ENCODE measurements around the gene SYT13.

SYT13 gene

DNA sequence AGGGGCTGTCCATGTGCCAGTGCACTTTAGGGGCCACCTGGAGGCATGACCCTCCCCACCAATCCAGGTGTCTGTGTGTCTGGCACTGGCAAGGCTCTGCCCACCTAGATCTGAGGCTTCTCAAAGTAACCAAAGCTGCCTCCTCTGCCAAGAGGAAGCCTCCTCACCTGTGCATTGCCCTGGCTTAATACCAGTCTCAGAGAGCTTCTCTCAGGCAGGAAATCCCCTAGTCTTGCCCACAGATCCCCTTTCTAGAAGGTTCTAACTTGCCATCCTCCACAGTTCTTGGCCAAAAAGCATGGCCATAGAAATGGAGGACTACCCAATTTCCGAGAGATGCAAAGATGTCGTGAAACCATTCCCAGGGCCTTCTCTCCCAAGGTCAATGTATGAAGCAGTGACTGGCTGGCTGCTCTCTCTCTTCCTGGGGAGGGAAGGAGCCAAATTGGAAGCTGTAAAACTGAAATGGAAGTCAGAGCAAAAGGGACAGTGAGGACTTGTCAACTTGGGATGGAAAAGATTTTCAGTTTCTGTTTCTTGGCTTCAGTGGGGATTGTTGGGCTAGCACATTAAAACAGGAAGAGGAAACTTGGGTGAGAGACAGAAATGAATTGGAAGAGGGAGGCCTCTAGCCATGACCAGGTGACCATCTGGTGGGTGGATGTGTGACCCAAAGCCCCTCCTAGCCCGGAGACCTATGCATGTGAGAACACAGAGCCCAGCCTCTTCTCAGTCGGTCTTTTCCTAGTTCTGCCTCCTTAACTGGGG is 70.9 kb downstream of the SYT13 start:
- Histone ChIP-seq H3K27me3 (ENCODE audit: insufficient read depth, poor library complexity, severe bottlenecking) (no peaks in the 10 kb centered on the region), H3K36me3 (ENCODE audit: low read depth) (no peaks in the 10 kb centered on the region), H3K27ac (ENCODE audit: poor library complexity, severe bottlenecking) (no peak overlapping the region), H3K9me3 (ENCODE audit: severe bottlenecking) (no peaks in the 10 kb centered on the region), H3K4me1 (ENCODE audit: insufficient read depth, poor library complexity, severe bottlenecking) (no peaks in the 10 kb centered on the region), H3K4me3 (ENCODE audit: severe bottlenecking) (no peak overlapping the region)
- DNase-seq (ENCODE audit: low spot score) (no peak), ATAC-seq (ENCODE audit: low read depth) (no peak)
- TF ChIP-seq, protein P1, sequence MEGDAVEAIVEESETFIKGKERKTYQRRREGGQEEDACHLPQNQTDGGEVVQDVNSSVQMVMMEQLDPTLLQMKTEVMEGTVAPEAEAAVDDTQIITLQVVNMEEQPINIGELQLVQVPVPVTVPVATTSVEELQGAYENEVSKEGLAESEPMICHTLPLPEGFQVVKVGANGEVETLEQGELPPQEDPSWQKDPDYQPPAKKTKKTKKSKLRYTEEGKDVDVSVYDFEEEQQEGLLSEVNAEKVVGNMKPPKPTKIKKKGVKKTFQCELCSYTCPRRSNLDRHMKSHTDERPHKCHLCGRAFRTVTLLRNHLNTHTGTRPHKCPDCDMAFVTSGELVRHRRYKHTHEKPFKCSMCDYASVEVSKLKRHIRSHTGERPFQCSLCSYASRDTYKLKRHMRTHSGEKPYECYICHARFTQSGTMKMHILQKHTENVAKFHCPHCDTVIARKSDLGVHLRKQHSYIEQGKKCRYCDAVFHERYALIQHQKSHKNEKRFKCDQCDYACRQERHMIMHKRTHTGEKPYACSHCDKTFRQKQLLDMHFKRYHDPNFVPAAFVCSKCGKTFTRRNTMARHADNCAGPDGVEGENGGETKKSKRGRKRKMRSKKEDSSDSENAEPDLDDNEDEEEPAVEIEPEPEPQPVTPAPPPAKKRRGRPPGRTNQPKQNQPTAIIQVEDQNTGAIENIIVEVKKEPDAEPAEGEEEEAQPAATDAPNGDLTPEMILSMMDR (IDR thresholded peaks at IDR 0.05; ENCODE audit: poor library complexity, severe bottlenecking): no peak

DNA sequence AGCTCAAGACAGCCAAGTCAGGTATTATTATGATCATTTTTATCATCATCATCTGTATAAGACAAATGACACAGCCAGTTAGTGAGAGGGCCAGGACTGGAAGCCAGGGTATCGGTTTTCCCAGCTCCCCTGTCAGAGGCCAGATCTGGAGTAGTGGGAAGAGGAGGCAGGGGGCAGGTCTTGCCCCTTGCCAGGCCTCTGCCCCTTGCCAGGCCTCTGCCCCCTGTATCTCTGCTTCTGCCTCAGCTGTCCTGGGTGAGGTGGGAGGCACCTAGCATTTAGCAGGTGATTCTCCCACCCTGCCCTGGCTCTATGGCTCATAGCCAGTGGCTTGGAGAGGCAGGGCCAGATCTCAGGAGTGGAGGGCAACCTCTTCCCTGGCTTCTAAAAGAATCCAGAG is 72.4 kb downstream of the SYT13 start:
- Histone ChIP-seq H3K4me3 (ENCODE audit: severe bottlenecking) (no peak overlapping the region), H3K27ac (ENCODE audit: poor library complexity, severe bottlenecking) (no peak overlapping the region), H3K36me3 (ENCODE audit: low read depth) (no peaks in the 10 kb centered on the region), H3K4me1 (ENCODE audit: insufficient read depth, poor library complexity, severe bottlenecking) (no peaks in the 10 kb centered on the region), H3K9me3 (ENCODE audit: severe bottlenecking) (no peaks in the 10 kb centered on the region), H3K27me3 (ENCODE audit: insufficient read depth, poor library complexity, severe bottlenecking) (no peaks in the 10 kb centered on the region)
- ATAC-seq (ENCODE audit: low read depth): no peak
- TF ChIP-seq, protein P1 (IDR thresholded peaks at IDR 0.05; ENCODE audit: poor library complexity, severe bottlenecking): no peak
- DNase-seq (ENCODE audit: low spot score): no peak

DNA sequence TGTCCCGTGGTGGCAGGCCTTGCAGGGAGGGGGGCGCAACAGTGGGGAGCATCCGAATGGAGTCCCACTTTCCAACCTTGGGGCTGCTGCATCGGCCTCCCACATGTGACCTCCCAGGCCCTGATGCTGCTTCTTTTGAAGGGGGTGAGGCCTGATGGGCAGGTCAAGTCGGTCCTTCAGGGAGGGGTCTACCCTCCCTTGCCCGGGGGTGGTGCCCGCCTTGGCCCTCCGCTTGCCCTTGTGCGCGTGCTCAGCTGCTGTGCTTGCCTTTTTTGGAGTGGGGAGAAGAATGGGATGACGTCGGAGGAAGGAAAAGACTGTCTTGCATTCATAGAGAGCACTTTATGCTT is 72.8 kb downstream of the SYT13 start:
- H3K27ac ChIP-seq (ENCODE audit: poor library complexity, severe bottlenecking): no peak overlapping the region
- TF ChIP-seq, protein P1 (IDR thresholded peaks at IDR 0.05; ENCODE audit: poor library complexity, severe bottlenecking): no peak
- DNase-seq (ENCODE audit: low spot score): no peak
- H3K36me3 ChIP-seq (ENCODE audit: low read depth): no peaks in the 10 kb centered on the region
- no peaks in the 10 kb centered on the region for H3K4me1 ChIP-seq (ENCODE audit: insufficient read depth, poor library complexity, severe bottlenecking)
- ATAC-seq (ENCODE audit: low read depth): no peak
- H3K4me3 ChIP-seq (ENCODE audit: severe bottlenecking): no peak overlapping the region
- no peaks in the 10 kb centered on the region for H3K9me3 ChIP-seq (ENCODE audit: severe bottlenecking)
- H3K27me3 ChIP-seq (ENCODE audit: insufficient read depth, poor library complexity, severe bottlenecking): no peaks in the 10 kb centered on the region

DNA sequence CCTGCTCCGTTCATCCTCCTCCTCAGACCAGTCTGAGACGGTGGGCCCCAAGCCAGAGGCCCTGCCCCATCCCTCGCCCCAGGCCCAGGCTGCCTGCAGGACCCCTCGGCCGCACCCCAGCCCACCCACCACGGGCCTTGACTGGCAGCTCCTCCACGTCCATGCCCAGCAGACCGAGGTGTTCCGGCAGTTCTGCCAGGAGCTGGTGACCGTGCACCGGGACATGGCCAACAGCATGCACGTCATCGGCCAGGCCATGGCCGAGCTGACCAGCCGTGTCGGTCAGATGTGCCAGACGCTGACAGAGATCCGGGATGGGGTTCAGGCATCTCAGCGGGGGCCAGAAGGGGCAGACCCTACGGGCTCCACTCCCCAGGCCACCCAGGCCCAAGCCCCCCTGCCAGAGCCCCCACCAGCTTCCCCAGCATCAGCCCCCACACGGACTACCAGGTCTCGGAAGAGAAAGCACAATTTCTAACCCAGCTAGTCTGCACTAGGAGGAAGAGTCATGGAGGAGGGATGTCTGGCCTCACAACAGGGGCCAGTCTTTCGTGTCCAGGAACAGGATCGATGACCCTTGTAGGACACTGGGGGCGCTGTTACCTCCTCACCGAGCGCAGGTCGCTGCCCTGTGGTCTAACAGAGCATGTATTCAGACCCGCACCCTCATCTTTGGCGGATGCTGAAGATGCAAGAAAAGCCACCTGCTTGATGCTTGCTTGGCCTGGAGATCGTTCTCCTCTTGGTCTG is 73.4 kb downstream of the SYT13 start:
- no peak for ATAC-seq (ENCODE audit: low read depth)
- no peaks in the 10 kb centered on the region for H3K4me1 ChIP-seq (ENCODE audit: insufficient read depth, poor library complexity, severe bottlenecking)
- TF ChIP-seq, protein P1 (IDR thresholded peaks at IDR 0.05; ENCODE audit: poor library complexity, severe bottlenecking): no peak
- H3K27me3 ChIP-seq (ENCODE audit: insufficient read depth, poor library complexity, severe bottlenecking): no peaks in the 10 kb centered on the region
- no peak for DNase-seq (ENCODE audit: low spot score)
- H3K4me3 ChIP-seq (ENCODE audit: severe bottlenecking): no peak overlapping the region
- H3K9me3 ChIP-seq (ENCODE audit: severe bottlenecking): no peaks in the 10 kb centered on the region
- H3K36me3 ChIP-seq (ENCODE audit: low read depth): no peaks in the 10 kb centered on the region
- H3K27ac ChIP-seq (ENCODE audit: poor library complexity, severe bottlenecking): no peak overlapping the region

DNA sequence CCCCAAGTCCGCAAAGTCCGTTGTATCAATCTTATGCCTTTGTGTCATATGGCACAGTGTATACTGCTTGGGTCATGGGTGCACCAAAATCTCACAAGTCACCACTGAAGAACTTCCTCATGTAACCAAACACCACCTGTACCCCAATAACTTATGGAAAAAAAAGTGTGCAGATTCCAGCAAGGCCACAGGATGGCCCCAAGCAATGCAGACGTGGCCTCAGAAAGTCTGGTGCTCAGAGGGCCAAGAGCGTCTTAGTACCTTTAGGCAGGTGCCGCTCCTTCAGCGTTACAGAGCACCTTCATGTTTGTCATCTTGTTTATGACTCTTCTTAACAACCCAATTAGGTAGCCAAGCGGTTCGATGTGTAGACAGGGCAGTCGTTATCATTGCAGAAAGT is 74.4 kb downstream of the SYT13 start:
- Histone ChIP-seq H3K9me3 (ENCODE audit: severe bottlenecking) (no peaks in the 10 kb centered on the region), H3K36me3 (ENCODE audit: low read depth) (no peaks in the 10 kb centered on the region), H3K27ac (ENCODE audit: poor library complexity, severe bottlenecking) (no peak overlapping the region), H3K4me1 (ENCODE audit: insufficient read depth, poor library complexity, severe bottlenecking) (no peaks in the 10 kb centered on the region), H3K27me3 (ENCODE audit: insufficient read depth, poor library complexity, severe bottlenecking) (no peaks in the 10 kb centered on the region), H3K4me3 (ENCODE audit: severe bottlenecking) (no peak overlapping the region)
- ATAC-seq (ENCODE audit: low read depth) (no peak), DNase-seq (ENCODE audit: low spot score) (no peak)
- TF ChIP-seq, protein P1 (IDR thresholded peaks at IDR 0.05; ENCODE audit: poor library complexity, severe bottlenecking): peak; percentile 15

Measured in RWPE2 (cell line).